ENCODE data around the gene ATOSB.

ATOSB gene

GRCh38 chr9:35054185-35054835 is 61.4 kb downstream of the ATOSB start:
- DNase-seq (ENCODE audit: low read depth): no peak

All from CMK (cell line).